Keratinocyte (primary cell): Measurements from ENCODE around the gene ARMH2. TPM values are rescaled to one million over a fixed set of nuclear protein-coding genes. Genes with fewer than 3 reads are reported as not detected.
"Not testable (repeated sequence)": the region's sequence is repeated elsewhere in the genome, so short reads cannot be mapped to it uniquely, and the experiment has no call there.

ENCODE experiments used
- DNase-seq: peaks from one replicate; pipeline ENCODE4 v3.0.0-alpha.2; 2011; ENCODE audit warnings: low read depth, missing footprints, low spot score
- FAIRE-seq: peaks from 2 replicates; lab custom pipeline; 2011; peaks lifted over from hg19 to GRCh38; lab: Jason Lieb, UNC
- H2AFZ ChIP-seq: 2 replicates; pipeline ENCODE4 v1.6.0; 2012; ENCODE audit warnings: low read length, control low read depth, inconsistent platforms; ENCODE audit not compliant: control insufficient read depth
- H3K27ac ChIP-seq: 2 replicates; pipeline ENCODE4 v1.5.1; 2011; ENCODE audit warnings: low read length; ENCODE audit not compliant: control insufficient read depth, insufficient read depth
- H3K27me3 ChIP-seq: 3 replicates; pipeline ENCODE4 v1.6.0; 2011; ENCODE audit warnings: low read length; ENCODE audit not compliant: control insufficient read depth, insufficient read depth; ENCODE audit errors: extremely low read depth
- H3K36me3 ChIP-seq, 2 experiments: 2 replicates in 1 of 2; 3 replicates in 1 of 2; pipeline ENCODE4 v1.5.1; 2011; ENCODE audit warnings: low read length in 2 of 2, mild to moderate bottlenecking in 1 of 2; ENCODE audit not compliant: control insufficient read depth in 2 of 2, insufficient read depth in 2 of 2; ENCODE audit errors: extremely low read depth in 1 of 2
- H3K4me1 ChIP-seq: 3 replicates; pipeline ENCODE4 v1.5.1; 2011; ENCODE audit warnings: low read length; ENCODE audit not compliant: control insufficient read depth, insufficient read depth; ENCODE audit errors: extremely low read depth
- H3K4me2 ChIP-seq: 3 replicates; pipeline ENCODE4 v1.6.0; 2011; ENCODE audit warnings: low read depth, low read length; ENCODE audit not compliant: control insufficient read depth, insufficient read depth; ENCODE audit errors: extremely low read depth
- H3K4me3 ChIP-seq, 3 experiments: fragments of 200-600 bp in 1 of 3; sonication (generic) in 1 of 3; 2 replicates in 2 of 3; 3 replicates in 1 of 3; pipeline ENCODE4 v1.5.1; 2011 to 2016; ENCODE audit warnings: low read length in 3 of 3, mild to moderate bottlenecking in 3 of 3, control low read depth in 2 of 3, inconsistent platforms in 1 of 3, low read depth in 1 of 3, mixed read lengths in 1 of 3, mixed run types in 1 of 3, moderate library complexity in 1 of 3; ENCODE audit not compliant: control insufficient read depth in 2 of 3, insufficient read depth in 2 of 3; ENCODE audit errors: extremely low read depth in 1 of 3
- H3K79me2 ChIP-seq: 2 replicates; pipeline ENCODE4 v1.6.0; 2012; ENCODE audit warnings: low read length; ENCODE audit not compliant: control insufficient read depth, insufficient read depth
- H3K9ac ChIP-seq: 3 replicates; pipeline ENCODE4 v1.6.0; 2011; ENCODE audit warnings: low read length; ENCODE audit not compliant: control insufficient read depth, insufficient read depth; ENCODE audit errors: extremely low read depth
- H3K9me1 ChIP-seq: 3 replicates; pipeline ENCODE4 v1.6.0; 2011; ENCODE audit warnings: low read length; ENCODE audit not compliant: control insufficient read depth, insufficient read depth; ENCODE audit errors: extremely low read depth
- H3K9me3 ChIP-seq: 2 replicates; pipeline ENCODE4 v1.5.1; 2012; ENCODE audit warnings: low read depth, low read length; ENCODE audit not compliant: control insufficient read depth
- H4K20me1 ChIP-seq: 3 replicates; pipeline ENCODE4 v1.6.0; 2011; ENCODE audit warnings: low read length; ENCODE audit not compliant: control insufficient read depth, insufficient read depth; ENCODE audit errors: extremely low read depth
- CTCF ChIP-seq, 3 experiments: IDR thresholded peaks in 1 of 3; conservative IDR thresholded peaks in 1 of 3; optimal IDR thresholded peaks in 1 of 3; 2 replicates in 2 of 3; 3 replicates in 1 of 3; pipeline versions ENCODE3 to v1.5.1; 2011; ENCODE audit warnings: low read length in 3 of 3, mild to moderate bottlenecking in 3 of 3, moderate library complexity in 2 of 3, control low read depth in 1 of 3, inconsistent platforms in 1 of 3; ENCODE audit not compliant: insufficient read depth in 2 of 3; ENCODE audit errors: extremely low read depth in 1 of 3
- EZH2 ChIP-seq: IDR thresholded peaks from one replicate; pipeline ENCODE4 v1.6.1; 2012; ENCODE audit warnings: inconsistent platforms, mild to moderate bottlenecking, low read length, moderate library complexity
- dilution Hi-C: fragments of 300-500 bp; cut with MboI; formaldehyde crosslinking; loops from one replicate; pipeline ENCODE4 v1.7.0; 2020; ENCODE audit warnings: low sequenced_read_pairs; ENCODE audit not compliant: extremely low pct_ligation_motif_present
- polyA plus RNA-seq, 5 experiments: library from polyadenylated mRNA; depleted of rRNA in 3 of 5; stranded (reverse) in 3 of 5; stranded (forward) in 1 of 5; unstranded in 1 of 5; fragments of >200 nt; gene quantifications; 1 replicate in 1 of 5; 2 replicates in 3 of 5; 3 replicates in 1 of 5; pipeline versions ENCODE4 v1.2.1 to v1.2.3, GENCODE V29; 2011 to 2012; ENCODE audit warnings: missing spikeins in 2 of 5, low read depth in 1 of 5, low replicate concordance in 1 of 5

Gene ARMH2
- polyA plus RNA-seq, 1 donor (not counting 4 experiments of a cell fraction or from before 2014, with no cell fraction given): not detected

- Histone ChIP-seq H3K79me2 (no peaks in the 10 kb centered on the region), H3K4me1 (no peaks in the 10 kb centered on the region), H2AFZ (no peak overlapping the region), H3K4me3 (no peak overlapping the region), H3K36me3 (no peaks in the 10 kb centered on the region), H3K4me2 (no peak overlapping the region), H3K27ac (no peak overlapping the region), H3K9me1 (no peaks in the 10 kb centered on the region), H3K9me3 (no peaks in the 10 kb centered on the region), H4K20me1 (no peaks in the 10 kb centered on the region), H3K9ac (no peak overlapping the region), H3K27me3 (no peaks in the 10 kb centered on the region)
- FAIRE-seq (no peak), DNase-seq (no peak)
- dilution Hi-C loops: no loop called here
- no peak for TF ChIP-seq EZH2
- no peak for TF ChIP-seq CTCF (optimal IDR thresholded peaks at IDR 0.05 in 1 of 3, IDR thresholded peaks at IDR 0.05 in 1 of 3, conservative IDR thresholded peaks at IDR 0.05 in 1 of 3; ENCODE audit: extremely low read depth in 1 of 3, insufficient read depth in 2 of 3, low read length in 3 of 3)
Observed at GRCh38 chr6:24752917-24753492, 45.7 kb downstream of the ARMH2 start.

- dilution Hi-C loops: no loop called here
- TF ChIP-seq EZH2: no peak
- TF ChIP-seq CTCF (optimal IDR thresholded peaks at IDR 0.05 in 1 of 3, IDR thresholded peaks at IDR 0.05 in 1 of 3, conservative IDR thresholded peaks at IDR 0.05 in 1 of 3; ENCODE audit: extremely low read depth in 1 of 3, insufficient read depth in 2 of 3, low read length in 3 of 3): no peak
- Histone ChIP-seq H2AFZ (no peak overlapping the region), H3K27ac (no peak overlapping the region), H3K9ac (no peak overlapping the region), H3K27me3 (no peaks in the 10 kb centered on the region), H3K4me2 (no peak overlapping the region), H3K36me3 (no peaks in the 10 kb centered on the region), H3K4me1 (no peaks in the 10 kb centered on the region), H4K20me1 (no peaks in the 10 kb centered on the region), H3K4me3 (no peak overlapping the region), H3K79me2 (no peaks in the 10 kb centered on the region), H3K9me1 (no peaks in the 10 kb centered on the region), H3K9me3 (no peaks in the 10 kb centered on the region)
- no peak for DNase-seq
- no peak for FAIRE-seq
Observed at GRCh38 chr6:24752503-24752902, 46.2 kb downstream of the ARMH2 start.

- FAIRE-seq, DNase-seq, H3K9me3 ChIP-seq, H3K4me3 ChIP-seq, dilution Hi-C loops, H3K4me2 ChIP-seq, H3K9ac ChIP-seq, H3K27ac ChIP-seq, H3K9me1 ChIP-seq, H2AFZ ChIP-seq, H3K27me3 ChIP-seq, H3K36me3 ChIP-seq, H3K79me2 ChIP-seq, H4K20me1 ChIP-seq, H3K4me1 ChIP-seq: not testable (repeated sequence)
Observed at GRCh38 chr6:24750878-24751277, 47.8 kb downstream of the ARMH2 start.
